CD4-positive, alpha-beta T cell (primary cell): ENCODE data around the gene GSDME. TPM values are rescaled to one million over a fixed set of nuclear protein-coding genes. Genes with fewer than 3 reads are reported as not detected.

Experiments
- ATAC-seq: fragments of 200-7000 bp; cut with Tn5 transposase; one replicate; pipeline ENCODE4 v1.10.0; 2022; ENCODE audit warnings: mild to moderate bottlenecking; ENCODE audit not compliant: poor library complexity
- CTCF ChIA-PET: fragments of 350-600 bp; sonication (Branson Sonifier 250); formaldehyde crosslinking; loops from one replicate; lab custom pipeline; 2021; ENCODE audit warnings: antibody characterized with exemption, inconsistent platforms; lab: Charles Lee
- POLR2A ChIA-PET: fragments of 350-600 bp; sonication (Branson Sonifier 250); formaldehyde crosslinking; loops from one replicate; lab custom pipeline; 2021; ENCODE audit warnings: antibody characterized with exemption, inconsistent platforms; lab: Charles Lee
- DNase-seq, 14 experiments: peaks; one replicate each; pipeline ENCODE4 v3.0.0-alpha.2; 2013 to 2020; ENCODE audit warnings: mixed read lengths in 2 of 14
- H3K27ac ChIP-seq, 2 donors: one replicate each; pipeline versions ENCODE4 v1.5.1 to v1.7.0; 2013; ENCODE audit warnings: low read length in 2 of 2, low read depth in 1 of 2, mild to moderate bottlenecking in 1 of 2
- H3K27me3 ChIP-seq, 2 experiments: 1 replicate in 1 of 2; 2 replicates in 1 of 2; pipeline versions ENCODE4 v1.6.1 to v1.7.0; 2013; ENCODE audit warnings: low read length in 2 of 2, control low read depth in 1 of 2, mild to moderate bottlenecking in 1 of 2, moderate library complexity in 1 of 2; ENCODE audit not compliant: insufficient read depth in 2 of 2, control insufficient read depth in 1 of 2
- H3K36me3 ChIP-seq: one replicate; pipeline ENCODE4 v1.6.1; 2013; ENCODE audit warnings: low read length, control low read depth; ENCODE audit not compliant: insufficient read depth
- H3K4me1 ChIP-seq: one replicate; pipeline ENCODE4 v1.6.1; 2013; ENCODE audit warnings: low read length, control low read depth; ENCODE audit not compliant: insufficient read depth
- H3K4me3 ChIP-seq: one replicate; pipeline ENCODE4 v1.5.1; 2013; ENCODE audit warnings: mild to moderate bottlenecking, low read length, moderate library complexity
- H3K9me3 ChIP-seq, 2 experiments: 1 replicate in 1 of 2; 2 replicates in 1 of 2; pipeline versions ENCODE4 v1.6.1 to v1.7.0; 2013; ENCODE audit warnings: low read length in 2 of 2, mild to moderate bottlenecking in 2 of 2, control low read depth in 1 of 2, moderate library complexity in 1 of 2; ENCODE audit not compliant: control insufficient read depth in 1 of 2, insufficient read depth in 1 of 2
- H3K27ac Mint-ChIP-seq: one replicate; pipeline ENCODE4 v1.8.0; 2020; ENCODE audit warnings: mixed read lengths
- H3K27me3 Mint-ChIP-seq: one replicate; pipeline ENCODE4 v1.8.0; 2021; ENCODE audit warnings: mixed read lengths
- H3K36me3 Mint-ChIP-seq: one replicate; pipeline ENCODE4 v1.8.0; 2021; ENCODE audit warnings: low read depth, mixed read lengths
- H3K4me1 Mint-ChIP-seq: one replicate; pipeline ENCODE4 v1.8.0; 2021; ENCODE audit warnings: low read depth, mixed read lengths
- H3K4me3 Mint-ChIP-seq: one replicate; pipeline ENCODE4 v1.8.0; 2020; ENCODE audit warnings: mild to moderate bottlenecking, mixed read lengths
- H3K9me3 Mint-ChIP-seq: one replicate; pipeline ENCODE4 v1.8.0; 2020; ENCODE audit warnings: mixed read lengths
- CTCF ChIP-seq: fragments of 200-600 bp; IDR thresholded peaks from one replicate; pipeline ENCODE4 v1.8.0; 2022; ENCODE audit warnings: antibody characterized with exemption, mild to moderate bottlenecking
- intact Hi-C, 2 experiments: fragments of 100-400 bp; cut with DNase I in 1 of 2; cut with micrococcal nuclease in 1 of 2; formaldehyde crosslinking; loops; one replicate each; pipeline versions ENCODE4 v1.15.1 to v1.9.0; 2023 to 2025; cut with DNase I, micrococcal nuclease
- total RNA-seq, 174 experiments: library from RNA in 2 of 174; stranded (reverse) in 2 of 174; gene quantifications; one replicate each; pipeline ENCODE4 v1.2.3 and lab custom pipeline; 2021 to 2026

GSDME gene
- total RNA-seq, 2 experiments from 2014 or later = 0.19 TPM; not detected in 1

GRCh38 chr7:24728503-24729364, 28.5 kb downstream of the GSDME start:
- Mint-ChIP-seq H3K9me3 (no peaks in the 10 kb centered on the region), H3K27me3 (peaks cover 8% of the 10 kb centered on the region), H3K27ac (no peak overlapping the region), H3K4me1 (peaks cover 23% of the 10 kb centered on the region), H3K4me3 (no peak overlapping the region), H3K36me3 (no peaks in the 10 kb centered on the region)
- Histone ChIP-seq H3K36me3 (no peaks in the 10 kb centered on the region), H3K4me1 (peaks cover 11% of the 10 kb centered on the region), H3K27me3 (peaks cover 0 to 4% of the 10 kb centered on the region in 2 experiments), H3K27ac (no peak overlapping the region), H3K9me3 (no peaks in the 10 kb centered on the region), H3K4me3 (no peak overlapping the region)
- TF ChIP-seq CTCF = no peak
- intact Hi-C loops = no loop called here
- ATAC-seq (no peak), DNase-seq (no peak)
- ChIA-PET CTCF (no interaction called here), POLR2A (no interaction called here)

GRCh38 chr7:24728121-24728500, 29.2 kb downstream of the GSDME start:
- H3K4me1 Mint-ChIP-seq = peaks cover 23% of the 10 kb centered on the region
- no peak overlapping the region for H3K4me3 ChIP-seq
- H3K36me3 Mint-ChIP-seq = no peaks in the 10 kb centered on the region
- peaks cover 8% of the 10 kb centered on the region for H3K27me3 Mint-ChIP-seq
- H3K4me1 ChIP-seq = peaks cover 11% of the 10 kb centered on the region
- H3K9me3 ChIP-seq = no peaks in the 10 kb centered on the region
- CTCF ChIA-PET = no interaction called here
- POLR2A ChIA-PET = no interaction called here
- H3K27ac Mint-ChIP-seq = no peak overlapping the region
- no peak overlapping the region for H3K27ac ChIP-seq
- no peak for TF ChIP-seq CTCF
- no peaks in the 10 kb centered on the region for H3K36me3 ChIP-seq
- peaks cover 0 to 4% of the 10 kb centered on the region in 2 experiments for H3K27me3 ChIP-seq
- DNase-seq = no peak
- no peak for ATAC-seq
- no peaks in the 10 kb centered on the region for H3K9me3 Mint-ChIP-seq
- no peak overlapping the region for H3K4me3 Mint-ChIP-seq
- intact Hi-C loops = no loop called here

GRCh38 chr7:24727154-24728120, 29.8 kb downstream of the GSDME start:
- no peaks in the 10 kb centered on the region for H3K9me3 Mint-ChIP-seq
- no peak overlapping the region for H3K4me3 Mint-ChIP-seq
- no peak overlapping the region for H3K4me3 ChIP-seq
- peaks cover 8% of the 10 kb centered on the region for H3K27me3 Mint-ChIP-seq
- H3K36me3 Mint-ChIP-seq = no peaks in the 10 kb centered on the region
- intact Hi-C loops = no loop called here
- DNase-seq = no peak
- H3K27me3 ChIP-seq = peaks cover 0 to 3% of the 10 kb centered on the region in 2 experiments
- H3K27ac Mint-ChIP-seq = no peak overlapping the region
- ChIA-PET POLR2A (no interaction called here), CTCF (no interaction called here)
- no peak overlapping the region for H3K27ac ChIP-seq
- no peaks in the 10 kb centered on the region for H3K9me3 ChIP-seq
- TF ChIP-seq CTCF = no peak
- no peaks in the 10 kb centered on the region for H3K36me3 ChIP-seq
- H3K4me1 ChIP-seq = peaks cover 11% of the 10 kb centered on the region
- no peak for ATAC-seq
- peaks cover 23% of the 10 kb centered on the region for H3K4me1 Mint-ChIP-seq
